K562 (cell line): Measurements from ENCODE around the gene TXNL1. TPM values are rescaled to one million over a fixed set of nuclear protein-coding genes. Genes with fewer than 3 reads are reported as not detected.

Source experiments
- ATAC-seq: fragments of 200-7000 bp; cut with Tn5 transposase; 3 replicates; pipeline ENCODE4 v1.9.1; 2020; ENCODE audit warnings: moderate library complexity
- BruUV-seq: library from RNA; stranded (reverse); fragments of 400-500 nt; replicated peaks from 2 replicates; lab custom pipeline; 2021; lab: Mats Ljungman, UMichigan
- CTCF ChIA-PET: fragments of 300-600 bp; formaldehyde crosslinking; extraction: SDS; loops from one replicate; lab custom pipeline; 2021; ENCODE audit warnings: low intra/inter-chr PET ratio; lab: Yijun Ruan, JAX
- POLR2A ChIA-PET: fragments of 300-600, 350-650 bp; sonication (Branson Sonifier 250); formaldehyde crosslinking; extraction: SDS; loops from one replicate; lab custom pipeline; 2021; ENCODE audit warnings: antibody characterized with exemption, inconsistent platforms; lab: Yijun Ruan, JAX
- DNase-seq, 4 experiments: peaks; one replicate each; pipeline versions ENCODE4 v3.0.0 to v3.0.0-alpha.2; 2011 to 2018; ENCODE audit warnings: low spot score in 3 of 4, mixed read lengths in 3 of 4; ENCODE audit errors: extremely low read depth in 1 of 4
- FAIRE-seq: peaks from 2 replicates; lab custom pipeline; 2011; peaks lifted over from hg19 to GRCh38; lab: Jason Lieb, UNC
- H2AFZ ChIP-seq: 2 replicates; pipeline ENCODE4 v1.6.0; 2011; ENCODE audit warnings: low read depth, low read length, control low read depth, inconsistent platforms
- H3K27ac ChIP-seq: fragments of 200-600 bp; 3 replicates; pipeline ENCODE4 v1.8.0; 2011; ENCODE audit warnings: low read depth, mild to moderate bottlenecking, control low read depth, inconsistent platforms, low read length, moderate library complexity, mixed read lengths; ENCODE audit errors: extremely low read depth
- H3K27me3 ChIP-seq, 2 experiments: fragments of 300-600 bp in 1 of 2; 2 replicates in 1 of 2; 3 replicates in 1 of 2; pipeline versions ENCODE4 v1.6.0 to v1.8.0; 2011; ENCODE audit warnings: inconsistent platforms in 2 of 2, low read length in 2 of 2, mild to moderate bottlenecking in 1 of 2, mixed read lengths in 1 of 2, moderate library complexity in 1 of 2; ENCODE audit not compliant: control insufficient read depth in 2 of 2, insufficient read depth in 2 of 2
- H3K36me3 ChIP-seq: fragments of 300-600 bp; 3 replicates; pipeline ENCODE4 v1.8.0; 2011; ENCODE audit warnings: mild to moderate bottlenecking, low read length, inconsistent platforms; ENCODE audit not compliant: control insufficient read depth, insufficient read depth
- H3K4me1 ChIP-seq, 2 experiments: fragments of 200-600 bp in 1 of 2; replicated peaks in 1 of 2; 2 replicates in 1 of 2; 3 replicates in 1 of 2; pipeline versions ENCODE4 v1.5.1 to v1.8.0; 2011; ENCODE audit warnings: inconsistent platforms in 2 of 2, low read length in 2 of 2, mild to moderate bottlenecking in 1 of 2, mixed read lengths in 1 of 2, moderate library complexity in 1 of 2; ENCODE audit not compliant: control insufficient read depth in 2 of 2, insufficient read depth in 2 of 2
- H3K4me2 ChIP-seq: 2 replicates; pipeline ENCODE4 v1.6.1; 2011; ENCODE audit warnings: low read length, control low read depth, inconsistent platforms, mixed read lengths; ENCODE audit not compliant: insufficient read depth
- H3K4me3 ChIP-seq: fragments of 200-600 bp; sonication (generic), shearing (Covaris generic); 2 replicates; pipeline ENCODE4 v1.5.1; 2016; ENCODE audit warnings: control low read depth, inconsistent platforms
- H3K79me2 ChIP-seq: fragments of 200-600 bp; 3 replicates; pipeline ENCODE4 v1.8.0; 2011; ENCODE audit warnings: low read length, inconsistent platforms; ENCODE audit not compliant: control insufficient read depth, insufficient read depth
- H3K9ac ChIP-seq, 2 experiments: 2 replicates each; pipeline versions ENCODE4 v1.6.0 to v1.6.1; 2011; ENCODE audit warnings: low read depth in 2 of 2, low read length in 2 of 2, control low read depth in 1 of 2, inconsistent platforms in 1 of 2, mild to moderate bottlenecking in 1 of 2, mixed read lengths in 1 of 2; ENCODE audit not compliant: insufficient read depth in 1 of 2
- H3K9me1 ChIP-seq: one replicate; pipeline ENCODE4 v1.6.0; 2011; ENCODE audit warnings: inconsistent platforms, mild to moderate bottlenecking, low read length, moderate library complexity; ENCODE audit not compliant: control insufficient read depth, insufficient read depth
- H3K9me3 ChIP-seq: replicated peaks from 2 replicates; pipeline ENCODE4 v1.5.1; 2011; ENCODE audit warnings: low read depth, low read length, inconsistent platforms; ENCODE audit not compliant: control insufficient read depth, insufficient read depth
- H4K20me1 ChIP-seq: replicated peaks from 2 replicates; pipeline ENCODE4 v1.6.1; 2011; ENCODE audit warnings: low read length, inconsistent platforms, mixed read lengths; ENCODE audit not compliant: control insufficient read depth, insufficient read depth
- FOSL1 ChIP-seq: fragments of 200-800 bp; sonication (Bioruptor generic); conservative IDR thresholded peaks from 2 replicates; pipeline ENCODE4 v1.6.1; 2016; ENCODE audit warnings: missing genetic modification characterization, missing compliant biosample characterization
- FOXA1 ChIP-seq: fragments of 450-650 bp; IDR thresholded peaks from 2 replicates; pipeline ENCODE4 v1.6.1; 2016; ENCODE audit warnings: mild to moderate bottlenecking, borderline replicate concordance
- HCFC1 ChIP-seq: IDR thresholded peaks from 2 replicates; pipeline ENCODE4 v1.6.1; 2012; ENCODE audit warnings: low read depth, low read length, improper control_type of control experiment
- MEIS2 ChIP-seq: fragments of 450-650 bp; IDR thresholded peaks from 2 replicates; pipeline ENCODE4 v1.6.1; 2014; ENCODE audit warnings: mild to moderate bottlenecking; ENCODE audit not compliant: partially characterized antibody
- NR2F6 ChIP-seq: fragments of 450-650 bp; formaldehyde crosslinking; IDR thresholded peaks from 2 replicates; pipeline ENCODE4 v1.4.0; 2020; ENCODE audit warnings: mild to moderate bottlenecking
- PTTG1 ChIP-seq: fragments of 450-650 bp; IDR thresholded peaks from 2 replicates; pipeline ENCODE4 v1.6.1; 2016; ENCODE audit warnings: low read depth, mild to moderate bottlenecking, missing genetic modification characterization, missing compliant biosample characterization
- RFX5 ChIP-seq: IDR thresholded peaks from 2 replicates; pipeline ENCODE4 v1.6.1; 2011; ENCODE audit warnings: low read depth, mild to moderate bottlenecking, improper control_type of control experiment, low read length
- ZFX ChIP-seq: sonication (generic); formaldehyde crosslinking; IDR thresholded peaks from 2 replicates; pipeline ENCODE4 v1.8.0; 2022; ENCODE audit warnings: mild to moderate bottlenecking, missing genetic modification reagents, moderate library complexity
- ZNF583 ChIP-seq: fragments of 250-450 bp; sonication (Bioruptor Pico); IDR thresholded peaks from 2 replicates; pipeline ENCODE4 v1.4.0; 2020
- ZNF695 ChIP-seq: fragments of 450-650 bp; formaldehyde crosslinking; IDR thresholded peaks from 2 replicates; pipeline ENCODE4 v1.4.0; 2020; ENCODE audit warnings: mild to moderate bottlenecking, moderate library complexity
- ZNF75A ChIP-seq: fragments of 450-650 bp; formaldehyde crosslinking; IDR thresholded peaks from 2 replicates; pipeline ENCODE4 v1.4.0; 2020; ENCODE audit warnings: mild to moderate bottlenecking
- ZNF764 ChIP-seq: fragments of 250-450 bp; sonication (Bioruptor Pico); IDR thresholded peaks from 2 replicates; pipeline ENCODE4 v1.4.0; 2020; ENCODE audit warnings: low read depth, mild to moderate bottlenecking, moderate library complexity
- WGBS: fragments of 100-300 bp; shearing (Covaris generic); methylation state at CpG from one replicate; pipeline ENCODE4 v1.1.6; 2016; ENCODE audit warnings: low coverage, mixed read lengths; ENCODE audit not compliant: insufficient coverage; ENCODE audit errors: missing lambda C conversion rate; 5-methylcytosine and 5-hydroxymethylcytosine counted together
- in situ Hi-C: fragments of 300-500 bp; cut with MboI; formaldehyde crosslinking; loops from 4 replicates; pipeline ENCODE4 v1.15.0; 2018; ENCODE audit warnings: inconsistent platforms, mixed read lengths
- intact Hi-C: fragments of 100-400 bp; cut with micrococcal nuclease; formaldehyde crosslinking; loops from 2 replicates; pipeline ENCODE4 v1.14.2; 2022
- polyA plus RNA-seq, 8 experiments: library from polyadenylated mRNA; depleted of rRNA in 4 of 8; stranded (reverse) in 5 of 8; unstranded in 3 of 8; fragments of >200 nt; fragmentation: Nextera tagmentation in 2 of 8; fragmentation: Illumina TruSeq in 1 of 8; extraction: Ambion mirVana in 2 of 8; extraction: Trizol in 1 of 8; gene quantifications; 2 replicates each; pipeline versions ENCODE4 v1.2.1 to v1.2.3, GENCODE V29; 2011 to 2014; ENCODE audit warnings: inconsistent platforms in 1 of 8, missing spikeins in 1 of 8
- total RNA-seq, 7 experiments: library from RNA; depleted of rRNA in 6 of 7; stranded (reverse); fragments of >200 nt in 6 of 7; fragmentation: Illumina TruSeq in 2 of 7; extraction: Trizol in 2 of 7; gene quantifications; 2 replicates each; pipeline versions ENCODE4 v1.2.1 to v1.2.3, GENCODE V29; 2011 to 2021; ENCODE audit warnings: low replicate concordance in 1 of 7
- TF ChIP-seq, protein P1 (sequence below): fragments of 200-800 bp; sonication (Bioruptor generic); IDR thresholded peaks from 2 replicates; pipeline ENCODE4 v1.6.1; 2017; ENCODE audit warnings: missing genetic modification characterization, missing compliant biosample characterization
- TF ChIP-seq, protein P2 (sequence below): fragments of 150-350 bp; conservative IDR thresholded peaks from 2 replicates; pipeline ENCODE4 v1.6.1; 2014; ENCODE audit warnings: low read length
- TF ChIP-seq, protein P3 (sequence below): fragments of 450-650 bp; IDR thresholded peaks from 2 replicates; pipeline ENCODE4 v1.6.1; 2016
- TF ChIP-seq, protein P4 (sequence below), 2 experiments: IDR thresholded peaks in 1 of 2; conservative IDR thresholded peaks in 1 of 2; 2 replicates each; pipeline ENCODE4 v1.6.1; 2016; ENCODE audit warnings: low read depth in 2 of 2, mild to moderate bottlenecking in 1 of 2, missing compliant biosample characterization in 1 of 2, missing genetic modification characterization in 1 of 2, moderate library complexity in 1 of 2

The TXNL1 gene
- total and polyA plus RNA-seq, 9 of the 15 experiments (the other 6 are each of a cell fraction or from before 2014, with no cell fraction given), result 45.4 to 103 (median 65.7) TPM

DNA sequence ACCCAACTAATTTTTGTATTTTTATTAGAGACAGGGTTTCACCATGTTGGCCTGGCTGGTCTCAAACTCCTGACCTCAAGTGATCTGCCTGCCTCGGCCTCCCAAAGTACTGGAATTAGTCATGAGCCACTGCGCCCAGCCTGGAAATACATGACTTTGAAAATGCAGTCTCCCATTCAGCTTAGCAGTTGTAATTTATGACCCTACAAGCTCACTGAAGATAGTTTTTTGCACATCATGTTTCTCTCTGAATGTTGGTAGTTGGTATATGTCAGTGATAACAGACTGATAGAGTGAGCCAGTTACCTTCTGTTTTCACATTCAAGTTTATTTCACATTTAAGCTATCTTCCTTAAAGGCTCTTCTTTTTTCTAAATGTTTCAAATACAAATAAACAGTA, 19.9 kb upstream of the TXNL1 start:
- DNase-seq (no peak), ATAC-seq (no peak), FAIRE-seq (no peak)
- ChIA-PET CTCF (no interaction called here), POLR2A (interaction anchor here (1.0 to 1.2 kb wide), 2 partner anchors 9 to 11 kb away, joined by 3 read pairs; no protein-coding TSS in a partner anchor)
- Histone ChIP-seq H3K4me2 (no peak overlapping the region), H3K9ac (no peak overlapping the region), H3K27me3 (no peaks in the 10 kb centered on the region), H3K27ac (no peak overlapping the region), H3K79me2 (peaks cover 42% of the 10 kb centered on the region), H3K9me1 (no peaks in the 10 kb centered on the region), H2AFZ (no peak overlapping the region), H3K36me3 (no peaks in the 10 kb centered on the region), H3K4me3 (no peak overlapping the region), H4K20me1 (no peaks in the 10 kb centered on the region), H3K4me1 (peaks cover 5 to 19% of the 10 kb centered on the region in 2 experiments; a peak in 3 of 5 replicates), H3K9me3 (no peaks in the 10 kb centered on the region)
- in situ Hi-C loops, result no loop called here
- WGBS, result 80% methylated on average over 1 of the region's 2 CpGs
- intact Hi-C loops, result no loop called here
- BruUV-seq, result no TSS peak
- TF ChIP-seq ZNF695 (no peak), ZNF75A (CRISPR knock-in tag) (no peak), FOXA1 (no peak), RFX5 (no peak), HCFC1 (no peak), FOSL1 (no peak), MEIS2 (peak; percentile 74), ZNF764 (CRISPR knock-in tag) (no peak), ZNF583 (no peak), ZFX (CRISPR knock-in tag) (no peak), NR2F6 (no peak), PTTG1 (no peak)
- TF ChIP-seq, protein P1, sequence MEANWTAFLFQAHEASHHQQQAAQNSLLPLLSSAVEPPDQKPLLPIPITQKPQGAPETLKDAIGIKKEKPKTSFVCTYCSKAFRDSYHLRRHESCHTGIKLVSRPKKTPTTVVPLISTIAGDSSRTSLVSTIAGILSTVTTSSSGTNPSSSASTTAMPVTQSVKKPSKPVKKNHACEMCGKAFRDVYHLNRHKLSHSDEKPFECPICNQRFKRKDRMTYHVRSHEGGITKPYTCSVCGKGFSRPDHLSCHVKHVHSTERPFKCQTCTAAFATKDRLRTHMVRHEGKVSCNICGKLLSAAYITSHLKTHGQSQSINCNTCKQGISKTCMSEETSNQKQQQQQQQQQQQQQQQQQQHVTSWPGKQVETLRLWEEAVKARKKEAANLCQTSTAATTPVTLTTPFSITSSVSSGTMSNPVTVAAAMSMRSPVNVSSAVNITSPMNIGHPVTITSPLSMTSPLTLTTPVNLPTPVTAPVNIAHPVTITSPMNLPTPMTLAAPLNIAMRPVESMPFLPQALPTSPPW (CRISPR knock-in tag), result no peak
- TF ChIP-seq, protein P2, sequence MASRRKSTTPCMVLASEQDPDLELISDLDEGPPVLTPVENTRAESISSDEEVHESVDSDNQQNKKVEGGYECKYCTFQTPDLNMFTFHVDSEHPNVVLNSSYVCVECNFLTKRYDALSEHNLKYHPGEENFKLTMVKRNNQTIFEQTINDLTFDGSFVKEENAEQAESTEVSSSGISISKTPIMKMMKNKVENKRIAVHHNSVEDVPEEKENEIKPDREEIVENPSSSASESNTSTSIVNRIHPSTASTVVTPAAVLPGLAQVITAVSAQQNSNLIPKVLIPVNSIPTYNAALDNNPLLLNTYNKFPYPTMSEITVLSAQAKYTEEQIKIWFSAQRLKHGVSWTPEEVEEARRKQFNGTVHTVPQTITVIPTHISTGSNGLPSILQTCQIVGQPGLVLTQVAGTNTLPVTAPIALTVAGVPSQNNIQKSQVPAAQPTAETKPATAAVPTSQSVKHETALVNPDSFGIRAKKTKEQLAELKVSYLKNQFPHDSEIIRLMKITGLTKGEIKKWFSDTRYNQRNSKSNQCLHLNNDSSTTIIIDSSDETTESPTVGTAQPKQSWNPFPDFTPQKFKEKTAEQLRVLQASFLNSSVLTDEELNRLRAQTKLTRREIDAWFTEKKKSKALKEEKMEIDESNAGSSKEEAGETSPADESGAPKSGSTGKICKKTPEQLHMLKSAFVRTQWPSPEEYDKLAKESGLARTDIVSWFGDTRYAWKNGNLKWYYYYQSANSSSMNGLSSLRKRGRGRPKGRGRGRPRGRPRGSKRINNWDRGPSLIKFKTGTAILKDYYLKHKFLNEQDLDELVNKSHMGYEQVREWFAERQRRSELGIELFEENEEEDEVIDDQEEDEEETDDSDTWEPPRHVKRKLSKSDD, result no peak
- TF ChIP-seq, protein P3, sequence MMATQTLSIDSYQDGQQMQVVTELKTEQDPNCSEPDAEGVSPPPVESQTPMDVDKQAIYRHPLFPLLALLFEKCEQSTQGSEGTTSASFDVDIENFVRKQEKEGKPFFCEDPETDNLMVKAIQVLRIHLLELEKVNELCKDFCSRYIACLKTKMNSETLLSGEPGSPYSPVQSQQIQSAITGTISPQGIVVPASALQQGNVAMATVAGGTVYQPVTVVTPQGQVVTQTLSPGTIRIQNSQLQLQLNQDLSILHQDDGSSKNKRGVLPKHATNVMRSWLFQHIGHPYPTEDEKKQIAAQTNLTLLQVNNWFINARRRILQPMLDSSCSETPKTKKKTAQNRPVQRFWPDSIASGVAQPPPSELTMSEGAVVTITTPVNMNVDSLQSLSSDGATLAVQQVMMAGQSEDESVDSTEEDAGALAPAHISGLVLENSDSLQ, result peak; percentile 56; the same call in 1 of the 2 replicates
- TF ChIP-seq, protein P4, sequence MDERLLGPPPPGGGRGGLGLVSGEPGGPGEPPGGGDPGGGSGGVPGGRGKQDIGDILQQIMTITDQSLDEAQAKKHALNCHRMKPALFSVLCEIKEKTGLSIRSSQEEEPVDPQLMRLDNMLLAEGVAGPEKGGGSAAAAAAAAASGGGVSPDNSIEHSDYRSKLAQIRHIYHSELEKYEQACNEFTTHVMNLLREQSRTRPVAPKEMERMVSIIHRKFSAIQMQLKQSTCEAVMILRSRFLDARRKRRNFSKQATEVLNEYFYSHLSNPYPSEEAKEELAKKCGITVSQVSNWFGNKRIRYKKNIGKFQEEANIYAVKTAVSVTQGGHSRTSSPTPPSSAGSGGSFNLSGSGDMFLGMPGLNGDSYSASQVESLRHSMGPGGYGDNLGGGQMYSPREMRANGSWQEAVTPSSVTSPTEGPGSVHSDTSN (CRISPR knock-in tag; IDR thresholded peaks at IDR 0.05; ENCODE audit: low read depth), result no peak
- TF ChIP-seq, protein P4 (tag; conservative IDR thresholded peaks at IDR 0.05; ENCODE audit: low read depth), result peak; percentile 86
